G401.6 (cell line): Measurements from ENCODE around the gene CCDC86.

Source experiments
- FAIRE-seq: peaks from 2 replicates; lab custom pipeline; 2012; peaks lifted over from hg19 to GRCh38; lab: Jason Lieb, UNC

The CCDC86 gene

GRCh38 chr11:60868682-60869450, 27.0 kb downstream of the CCDC86 start:
- FAIRE-seq, result no peak

GRCh38 chr11:60869451-60869825, 27.5 kb downstream of the CCDC86 start:
- FAIRE-seq, result no peak

DNA sequence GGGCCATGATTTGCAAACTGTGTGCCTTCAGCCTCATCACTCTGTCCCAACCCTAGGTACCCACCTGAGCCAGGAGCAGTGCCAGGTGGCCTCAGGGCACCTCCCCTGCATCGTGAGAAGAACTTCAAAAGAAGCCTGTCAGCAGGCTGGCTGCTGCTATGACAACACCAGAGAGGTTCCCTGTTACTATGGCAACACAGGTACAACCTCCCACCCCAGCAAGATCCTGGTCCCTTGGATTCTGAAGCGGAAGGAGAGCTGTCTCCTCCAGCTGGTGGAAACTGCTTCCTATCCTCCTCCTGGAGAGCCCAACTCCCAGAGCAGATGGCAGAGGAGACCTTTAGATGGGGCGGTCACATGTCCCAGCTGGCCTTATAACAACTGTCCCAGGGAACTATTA, 28.4 kb downstream of the CCDC86 start:
- no peak for FAIRE-seq

DNA sequence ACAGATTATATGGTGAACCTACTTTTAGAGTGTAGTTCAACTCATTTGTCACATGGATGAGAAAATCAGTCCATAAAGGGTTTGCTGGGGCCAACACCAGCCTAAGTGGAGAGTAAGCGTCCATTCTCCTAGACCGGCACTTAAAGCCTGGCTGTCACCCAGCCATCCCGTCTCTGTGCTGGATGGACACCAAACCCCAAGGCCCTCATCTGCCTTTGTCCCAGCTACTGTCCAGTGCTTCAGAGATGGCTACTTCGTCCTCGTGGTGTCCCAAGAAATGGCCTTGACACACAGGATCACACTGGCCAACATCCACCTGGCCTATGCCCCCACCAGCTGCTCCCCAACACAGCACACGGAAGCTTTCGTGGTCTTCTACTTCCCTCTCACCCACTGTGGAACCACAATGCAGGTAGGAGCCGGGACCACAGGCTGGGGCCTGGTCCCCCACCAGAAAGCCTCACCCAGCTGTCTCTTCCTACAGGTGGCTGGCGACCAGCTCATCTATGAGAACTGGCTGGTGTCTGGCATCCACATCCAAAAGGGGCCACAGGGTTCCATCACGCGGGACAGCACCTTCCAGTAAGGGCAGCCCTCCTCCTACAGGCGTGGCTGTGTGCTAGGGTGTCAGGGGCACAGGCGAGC, 28.9 kb downstream of the CCDC86 start:
- FAIRE-seq, result no peak

- no peak for FAIRE-seq
These were observed 29.6 kb downstream of the CCDC86 start for GRCh38 chr11:60871378-60872061.

DNA sequence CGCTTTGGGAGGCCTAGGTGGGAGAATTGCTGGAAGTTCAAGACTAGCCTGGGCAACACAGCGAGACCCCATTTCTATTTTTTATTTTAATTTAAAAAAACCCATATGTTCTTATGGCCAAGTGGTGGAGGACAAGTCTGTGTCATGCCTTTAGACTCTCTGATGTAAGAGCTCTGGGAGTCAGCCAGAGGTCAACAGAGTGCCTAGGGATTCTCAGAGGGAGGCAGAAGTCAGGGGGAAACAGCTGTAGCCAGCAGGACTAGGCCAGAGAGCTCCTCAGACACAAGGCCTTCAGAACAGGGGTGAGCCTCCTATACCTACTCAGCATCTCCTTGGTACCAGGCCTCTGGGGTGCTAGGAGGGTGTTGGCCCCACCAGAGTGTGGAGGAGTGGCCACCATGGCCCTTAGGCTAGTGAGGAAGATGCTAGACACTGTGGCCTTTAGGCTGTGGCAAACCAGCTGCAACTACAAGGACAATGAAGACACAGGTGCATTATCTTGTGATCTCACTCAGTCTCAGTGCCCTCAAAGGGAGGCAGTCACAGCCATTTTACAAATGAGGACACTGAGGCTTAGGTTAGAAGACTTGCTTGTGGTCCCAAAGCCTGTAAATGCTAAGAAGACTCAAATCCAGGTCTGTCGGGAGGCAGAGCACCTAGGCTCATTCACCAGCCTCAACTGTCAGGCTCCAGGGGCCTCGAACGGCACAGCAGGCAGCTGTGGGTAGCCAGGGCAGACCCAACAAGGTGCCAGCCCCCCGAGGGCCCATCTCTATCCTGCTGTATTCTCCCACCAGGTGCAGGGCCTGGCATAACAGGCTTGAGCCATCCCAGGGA, 30.4 kb downstream of the CCDC86 start:
- no peak for FAIRE-seq

DNA sequence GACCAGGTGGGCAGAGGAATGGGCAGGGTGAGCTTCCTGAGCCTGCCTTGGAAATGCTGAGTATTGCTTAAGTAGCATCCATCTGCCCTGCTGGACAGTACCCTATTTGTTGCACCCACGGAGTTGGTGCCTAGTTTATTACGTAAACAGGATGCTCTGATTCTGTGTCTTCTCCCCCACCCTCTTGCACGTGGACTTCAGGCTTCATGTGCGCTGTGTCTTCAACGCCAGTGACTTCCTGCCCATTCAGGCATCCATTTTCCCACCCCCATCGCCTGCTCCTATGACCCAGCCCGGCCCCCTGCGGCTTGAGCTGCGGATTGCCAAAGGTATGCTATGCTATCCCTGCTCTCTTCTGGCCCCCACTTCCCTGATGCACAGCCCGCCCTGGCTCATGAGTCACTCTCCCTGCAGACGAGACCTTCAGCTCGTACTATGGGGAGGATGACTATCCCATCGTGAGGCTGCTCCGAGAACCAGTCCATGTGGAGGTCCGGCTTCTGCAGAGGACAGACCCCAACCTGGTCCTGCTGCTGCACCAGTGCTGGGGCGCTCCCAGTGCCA, 31.1 kb downstream of the CCDC86 start:
- FAIRE-seq, result no peak

DNA sequence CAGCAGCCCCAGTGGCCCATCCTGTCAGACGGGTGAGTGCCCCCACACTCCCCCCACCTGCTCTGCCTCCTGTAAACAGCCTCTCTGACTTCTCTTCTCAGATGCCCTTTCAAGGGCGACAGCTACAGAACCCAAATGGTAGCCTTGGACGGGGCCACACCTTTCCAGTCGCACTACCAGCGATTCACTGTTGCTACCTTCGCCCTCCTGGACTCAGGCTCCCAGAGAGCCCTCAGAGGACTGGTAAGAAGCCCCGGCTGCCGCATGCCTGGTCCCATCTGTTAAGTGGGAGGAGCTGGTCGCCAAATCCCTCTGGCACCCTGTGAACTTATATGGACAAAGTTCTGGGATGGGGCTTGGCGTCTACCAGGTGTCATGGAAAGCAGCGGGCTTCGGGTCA, 31.6 kb downstream of the CCDC86 start:
- no peak for FAIRE-seq

GRCh38 chr11:60874421-60875365, 32.8 kb downstream of the CCDC86 start:
- FAIRE-seq, result no peak

GRCh38 chr11:60875366-60876167, 33.7 kb downstream of the CCDC86 start:
- FAIRE-seq, result no peak

GRCh38 chr11:60876168-60876485, 34.2 kb downstream of the CCDC86 start:
- FAIRE-seq, result no peak

GRCh38 chr11:60878245-60879101, 36.6 kb downstream of the CCDC86 start:
- no peak for FAIRE-seq

DNA sequence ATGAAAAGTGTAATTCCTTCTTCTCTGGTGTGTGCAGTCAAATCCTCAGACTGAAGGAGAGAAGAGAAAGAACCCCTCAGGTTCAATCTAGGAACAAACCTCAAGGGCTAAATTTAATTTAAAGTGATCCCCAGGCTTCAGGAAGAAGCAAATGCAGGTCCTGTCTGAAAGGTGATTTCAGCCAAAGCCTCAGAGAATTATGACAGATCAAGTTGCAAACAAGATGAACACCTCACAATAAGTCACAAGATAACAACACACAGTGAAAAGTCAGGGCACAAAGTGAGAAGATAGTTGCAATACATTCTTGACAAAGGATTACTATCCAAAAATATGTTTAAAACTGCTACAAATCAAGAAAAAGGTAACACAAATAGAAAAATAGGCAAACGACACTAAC, 37.2 kb downstream of the CCDC86 start:
- no peak for FAIRE-seq

DNA sequence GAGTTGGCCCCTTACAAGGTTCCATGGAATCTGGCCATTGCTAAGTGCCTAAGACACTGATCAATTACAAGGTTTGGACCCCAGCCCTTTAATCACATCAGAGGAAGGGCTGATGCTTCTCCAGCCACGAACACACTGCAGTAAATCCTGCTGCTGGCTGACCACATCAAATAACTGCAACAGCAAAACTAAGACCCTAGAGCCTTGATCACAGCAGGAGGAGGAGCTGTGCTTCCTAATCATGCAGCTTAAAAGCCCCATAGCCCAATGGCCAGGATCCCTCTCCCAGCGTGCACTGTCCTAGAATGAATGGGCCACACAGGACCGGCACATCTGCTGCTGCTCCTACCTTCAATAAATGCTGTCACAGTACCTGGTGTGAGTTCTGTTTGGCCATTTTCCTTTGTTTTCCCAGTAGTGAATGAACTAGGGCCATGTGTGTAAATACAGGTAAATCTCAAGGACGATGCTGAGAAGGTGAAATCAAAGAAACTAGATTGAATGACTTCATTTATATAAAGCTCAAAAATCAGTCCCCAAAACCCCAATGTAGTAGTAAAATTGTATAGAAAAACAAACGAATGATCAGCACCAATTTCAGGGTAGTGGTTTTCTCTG, 38.2 kb downstream of the CCDC86 start:
- no peak for FAIRE-seq

DNA sequence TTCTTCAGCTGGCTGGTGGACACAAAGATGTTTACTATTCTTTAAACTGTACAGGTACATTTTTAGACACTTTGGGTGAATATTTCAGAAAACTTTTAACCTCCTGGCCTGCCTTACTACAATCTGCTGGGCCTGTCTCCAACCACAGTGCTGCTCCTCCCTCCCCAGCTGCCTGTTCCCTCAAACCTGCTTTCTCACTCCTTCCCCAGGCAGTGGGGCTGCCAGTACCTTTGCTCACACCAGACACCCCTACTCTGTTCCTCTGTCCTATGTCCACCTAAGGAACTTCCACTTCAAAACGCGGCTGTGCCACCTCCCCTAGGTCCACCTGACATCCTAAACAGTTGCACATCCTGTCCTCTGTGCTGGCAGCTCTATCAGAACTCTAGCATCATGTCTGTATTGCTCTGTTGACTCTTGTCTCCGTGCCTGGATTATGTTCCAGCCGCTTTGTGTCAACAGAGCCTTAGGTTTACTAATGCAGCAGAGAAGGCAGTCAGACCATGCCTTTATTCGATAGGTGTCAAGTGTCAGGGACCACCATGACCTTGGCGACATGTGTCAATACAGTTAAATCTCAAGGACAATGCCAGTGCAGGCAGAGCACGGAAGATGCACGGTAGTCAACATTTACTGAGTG, 38.9 kb downstream of the CCDC86 start:
- FAIRE-seq, result no peak

GRCh38 chr11:60887556-60887955, 45.6 kb downstream of the CCDC86 start:
- no peak for FAIRE-seq

- no peak for FAIRE-seq
These were observed 48.0 kb downstream of the CCDC86 start for GRCh38 chr11:60889869-60890311.

- FAIRE-seq, result no peak
These were observed 48.8 kb downstream of the CCDC86 start for GRCh38 chr11:60890696-60891095.
